Renal pelvis (tissue), 12 donors: ENCODE data around the gene ZRANB2. TPM values are rescaled to one million over a fixed set of nuclear protein-coding genes. Genes with fewer than 3 reads are reported as not detected.

Source experiments
- DNase-seq: peaks from one replicate; pipeline ENCODE4 v3.0.0-alpha.2; 2013
- long read RNA-seq, 16 experiments: transcript quantifications; one replicate each; lab custom pipeline, GENCODE V29; 2026
- polyA plus RNA-seq, 3 donors: library from polyadenylated mRNA; unstranded; fragments of 120-200 nt; gene quantifications; one replicate each; pipeline ENCODE4 v1.2.1, GENCODE V29; 2013; ENCODE audit not compliant: insufficient read length in 3 of 3

The ZRANB2 gene
- polyA plus RNA-seq: 100 to 1,000 TPM; 143 to 203 (median 202) TPM
- long read RNA-seq, donor 1, transcript ZRANB2-202 (10 exons, 3,078 nt): minor isoform, 12 of 87 reads
- long read RNA-seq, donor 1, transcript ZRANB2-201 (11 exons, 2,821 nt): minor isoform, 9 of 87 reads
- long read RNA-seq, donor 1, transcript ZRANB2-204 (2 exons, 3,677 nt): major isoform, 16 of 87 reads
- long read RNA-seq, donor 1, partial matches to known transcripts: 49 of 87 reads
- long read RNA-seq, donor 1, other reads (novel, unspliced or antisense): 0 of 87 reads
- long read RNA-seq, donor 2, transcript ZRANB2-202 (10 exons, 3,078 nt): minor isoform, 16 of 203 reads
- long read RNA-seq, donor 2, transcript ZRANB2-201 (11 exons, 2,821 nt): major isoform, 22 of 203 reads
- long read RNA-seq, donor 2, transcript ZRANB2-204 (2 exons, 3,677 nt): minor isoform, 21 of 203 reads
- long read RNA-seq, donor 2, partial matches to known transcripts: 142 of 203 reads
- long read RNA-seq, donor 2, other reads (novel, unspliced or antisense): 0 of 203 reads
- long read RNA-seq, donor 3, transcript ZRANB2-204 (2 exons, 3,677 nt): major isoform, 14 of 86 reads
- long read RNA-seq, donor 3, transcript ZRANB2-202 (10 exons, 3,078 nt): minor isoform, 5 of 86 reads
- long read RNA-seq, donor 3, transcript ZRANB2-201 (11 exons, 2,821 nt): minor isoform, 11 of 86 reads
- long read RNA-seq, donor 3, partial matches to known transcripts: 53 of 86 reads
- long read RNA-seq, donor 3, other reads (novel, unspliced or antisense): 0 of 86 reads
- long read RNA-seq, donor 4, transcript ZRANB2-201 (11 exons, 2,821 nt): minor isoform, 5 of 111 reads
- long read RNA-seq, donor 4, transcript ZRANB2-204 (2 exons, 3,677 nt): major isoform, 19 of 111 reads
- long read RNA-seq, donor 4, transcript ZRANB2-202 (10 exons, 3,078 nt): minor isoform, 13 of 111 reads
- long read RNA-seq, donor 4, partial matches to known transcripts: 67 of 111 reads
- long read RNA-seq, donor 4, other reads (novel, unspliced or antisense): 6 of 111 reads
- long read RNA-seq, donor 5, partial matches to known transcripts: 20 of 28 reads
- long read RNA-seq, donor 5, other reads (novel, unspliced or antisense): 0 of 28 reads
- long read RNA-seq, donor 6, transcript ZRANB2-202 (10 exons, 3,078 nt): minor isoform, 14 of 303 reads
- long read RNA-seq, donor 6, transcript ZRANB2-204 (2 exons, 3,677 nt): major isoform, 23 of 303 reads
- long read RNA-seq, donor 6, transcript ZRANB2-201 (11 exons, 2,821 nt): minor isoform, 12 of 303 reads
- long read RNA-seq, donor 6, partial matches to known transcripts: 253 of 303 reads
- long read RNA-seq, donor 6, other reads (novel, unspliced or antisense): 0 of 303 reads
- long read RNA-seq, donor 7, transcript ZRANB2-204 (2 exons, 3,677 nt): minor isoform, 7 of 79 reads
- long read RNA-seq, donor 7, transcript ZRANB2-202 (10 exons, 3,078 nt): minor isoform, 8 of 79 reads
- long read RNA-seq, donor 7, transcript ZRANB2-201 (11 exons, 2,821 nt): major isoform, 12 of 79 reads
- long read RNA-seq, donor 7, partial matches to known transcripts: 50 of 79 reads
- long read RNA-seq, donor 7, other reads (novel, unspliced or antisense): 0 of 79 reads
- long read RNA-seq, donor 8, transcript ZRANB2-201 (11 exons, 2,821 nt): minor isoform, 5 of 49 reads
- long read RNA-seq, donor 8, transcript ZRANB2-202 (10 exons, 3,078 nt): major isoform, 6 of 49 reads
- long read RNA-seq, donor 8, partial matches to known transcripts: 31 of 49 reads
- long read RNA-seq, donor 8, other reads (novel, unspliced or antisense): 0 of 49 reads
- long read RNA-seq, donor 9, transcript ZRANB2-201 (11 exons, 2,821 nt): minor isoform, 12 of 135 reads
- long read RNA-seq, donor 9, transcript ZRANB2-204 (2 exons, 3,677 nt): major isoform, 15 of 135 reads
- long read RNA-seq, donor 9, transcript ZRANB2-202 (10 exons, 3,078 nt): minor isoform, 11 of 135 reads
- long read RNA-seq, donor 9, partial matches to known transcripts: 91 of 135 reads
- long read RNA-seq, donor 9, other reads (novel, unspliced or antisense): 0 of 135 reads
- long read RNA-seq, donor 10, transcript ZRANB2-201 (11 exons, 2,821 nt): minor isoform, 6 of 201 reads
- long read RNA-seq, donor 10, transcript ZRANB2-204 (2 exons, 3,677 nt): major isoform, 14 of 201 reads
- long read RNA-seq, donor 10, partial matches to known transcripts: 179 of 201 reads
- long read RNA-seq, donor 10, other reads (novel, unspliced or antisense): 0 of 201 reads
- long read RNA-seq, donor 11, transcript ZRANB2-201 (11 exons, 2,821 nt): major isoform, 8 of 63 reads
- long read RNA-seq, donor 11, transcript ZRANB2-204 (2 exons, 3,677 nt): minor isoform, 6 of 63 reads
- long read RNA-seq, donor 11, transcript ZRANB2-202 (10 exons, 3,078 nt): minor isoform, 6 of 63 reads
- long read RNA-seq, donor 11, partial matches to known transcripts: 39 of 63 reads
- long read RNA-seq, donor 11, other reads (novel, unspliced or antisense): 0 of 63 reads
- long read RNA-seq, donor 12, transcript ZRANB2-201 (11 exons, 2,821 nt): minor isoform, 13 of 280 reads
- long read RNA-seq, donor 12, transcript ZRANB2-202 (10 exons, 3,078 nt): minor isoform, 18 of 280 reads
- long read RNA-seq, donor 12, transcript ZRANB2-204 (2 exons, 3,677 nt): major isoform, 41 of 280 reads
- long read RNA-seq, donor 12, partial matches to known transcripts: 189 of 280 reads
- long read RNA-seq, donor 12, other reads (novel, unspliced or antisense): 16 of 280 reads
- long read RNA-seq, donor 13, transcript ZRANB2-201 (11 exons, 2,821 nt): minor isoform, 5 of 117 reads
- long read RNA-seq, donor 13, transcript ZRANB2-204 (2 exons, 3,677 nt): major isoform, 7 of 117 reads
- long read RNA-seq, donor 13, partial matches to known transcripts: 104 of 117 reads
- long read RNA-seq, donor 13, other reads (novel, unspliced or antisense): 0 of 117 reads
- long read RNA-seq, donor 14: 0 reads
- long read RNA-seq, donor 15, transcript ZRANB2-202 (10 exons, 3,078 nt): minor isoform, 16 of 152 reads
- long read RNA-seq, donor 15, transcript ZRANB2-204 (2 exons, 3,677 nt): major isoform, 25 of 152 reads
- long read RNA-seq, donor 15, transcript ZRANB2-201 (11 exons, 2,821 nt): minor isoform, 17 of 152 reads
- long read RNA-seq, donor 15, partial matches to known transcripts: 91 of 152 reads
- long read RNA-seq, donor 15, other reads (novel, unspliced or antisense): 0 of 152 reads
- long read RNA-seq, donor 16, transcript ZRANB2-201 (11 exons, 2,821 nt): minor isoform, 12 of 107 reads
- long read RNA-seq, donor 16, transcript ZRANB2-204 (2 exons, 3,677 nt): major isoform, 19 of 107 reads
- long read RNA-seq, donor 16, transcript ZRANB2-202 (10 exons, 3,078 nt): minor isoform, 8 of 107 reads
- long read RNA-seq, donor 16, partial matches to known transcripts: 66 of 107 reads
- long read RNA-seq, donor 16, other reads (novel, unspliced or antisense): 0 of 107 reads

- DNase-seq: peak; percentile 95
These were observed at the start of gene ZRANB2 for GRCh38 chr1:71080739-71081696. ZRANB2 (minus strand) TSS chr1:71081035; CDS start chr1:71080995, 40 bp downstream.

- DNase-seq: no peak
These were observed 47.2 kb upstream of the ZRANB2 start for GRCh38 chr1:71128060-71128459.

- no peak for DNase-seq
These were observed 37.3 kb upstream of the ZRANB2 start for GRCh38 chr1:71118086-71118485.

GRCh38 chr1:71116729-71117128, 35.9 kb upstream of the ZRANB2 start:
- no peak for DNase-seq

GRCh38 chr1:71106658-71107322, 26.0 kb upstream of the ZRANB2 start:
- DNase-seq: no peak

GRCh38 chr1:71104417-71104816, 23.6 kb upstream of the ZRANB2 start:
- DNase-seq: no peak

- DNase-seq: no peak
These were observed 21.1 kb upstream of the ZRANB2 start for GRCh38 chr1:71101839-71102376.

GRCh38 chr1:71097428-71097827, 16.6 kb upstream of the ZRANB2 start:
- DNase-seq: no peak

GRCh38 chr1:71094913-71095312, 14.1 kb upstream of the ZRANB2 start:
- DNase-seq: no peak

- DNase-seq: no peak
These were observed 13.1 kb upstream of the ZRANB2 start for GRCh38 chr1:71093938-71094337.

- no peak for DNase-seq
These were observed 8.9 kb upstream of the ZRANB2 start for GRCh38 chr1:71089536-71090270.

GRCh38 chr1:71088645-71089287, 7.9 kb upstream of the ZRANB2 start:
- DNase-seq: no peak

GRCh38 chr1:71087713-71088112, 6.9 kb upstream of the ZRANB2 start:
- no peak for DNase-seq

GRCh38 chr1:71087060-71087459, 6.2 kb upstream of the ZRANB2 start:
- DNase-seq: no peak
